Stimulated activated CD4-positive, alpha-beta T cell treated with anti-CD3 and anti-CD28 coated beads, TNF-alpha, amount 100 ng/mL, for 1 hour (primary cell): ENCODE data around the gene IGSF1.
"Not testable (repeated sequence)": the region's sequence is repeated elsewhere in the genome, so short reads cannot be mapped to it uniquely, and the experiment has no call there.

Source experiments
- DNase-seq, 3 donors: peaks; one replicate each; pipeline ENCODE4 v3.0.0-alpha.2; 2020; ENCODE audit warnings: low read depth in 3 of 3, low spot score in 1 of 3

Gene IGSF1

DNA sequence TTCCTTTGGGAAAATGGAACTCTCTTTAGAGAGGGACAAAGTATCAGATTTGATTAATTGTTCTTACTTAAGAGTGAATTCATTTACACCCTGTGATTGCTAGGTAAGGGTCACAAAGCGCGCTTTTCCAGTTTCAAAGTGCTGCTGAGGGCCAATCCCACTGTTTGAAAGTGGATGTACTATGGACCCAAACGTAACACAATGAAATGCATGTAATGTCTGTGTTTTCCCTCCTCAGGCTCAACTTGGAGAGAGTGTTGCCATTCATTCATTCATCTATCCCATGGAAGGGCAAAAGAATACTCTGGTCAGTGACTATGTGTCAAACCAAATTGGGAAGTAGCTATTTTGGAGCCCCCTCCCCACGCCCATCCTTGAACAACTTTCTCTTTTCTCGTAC, 16.1 kb downstream of the IGSF1 start:
- DNase-seq, result no peak

DNA sequence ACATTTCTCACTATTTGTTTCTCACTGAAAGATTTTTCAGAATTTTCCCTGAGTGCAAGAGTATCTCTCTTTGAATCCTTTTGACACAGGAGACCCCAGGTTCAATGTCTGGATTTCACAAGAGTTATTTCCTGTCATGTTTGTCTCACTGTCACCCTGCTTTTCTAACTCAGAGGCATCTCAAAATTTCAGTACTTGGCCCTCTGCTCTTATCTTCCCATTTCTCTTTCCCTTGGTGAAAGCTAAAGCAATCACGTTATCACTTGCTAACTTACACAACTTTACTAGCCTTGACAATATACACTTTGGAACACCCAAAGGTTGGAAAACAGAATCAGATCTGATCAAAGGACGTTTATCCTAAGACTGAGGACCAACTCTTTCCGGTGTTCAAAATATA, 17.3 kb downstream of the IGSF1 start:
- no peak for DNase-seq

DNA sequence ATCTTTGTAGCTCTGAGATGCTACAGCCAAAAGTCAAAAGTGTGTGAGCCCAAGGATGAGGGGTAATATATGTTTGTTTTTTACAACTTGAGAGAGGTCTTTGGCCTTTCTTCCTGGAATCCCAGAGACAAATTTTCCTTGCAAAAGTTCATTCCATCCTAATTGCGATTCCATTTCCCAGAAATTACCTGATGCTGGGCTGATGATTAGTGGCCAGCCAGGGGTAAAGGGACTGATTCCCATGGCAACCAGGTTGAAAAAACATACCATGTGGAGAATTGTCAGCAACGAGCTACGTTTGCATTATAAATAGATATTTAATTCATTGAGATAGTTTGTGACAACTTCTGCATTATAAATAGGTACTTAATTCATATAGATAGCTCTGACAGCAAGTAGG, 17.8 kb downstream of the IGSF1 start:
- no peak for DNase-seq

DNA sequence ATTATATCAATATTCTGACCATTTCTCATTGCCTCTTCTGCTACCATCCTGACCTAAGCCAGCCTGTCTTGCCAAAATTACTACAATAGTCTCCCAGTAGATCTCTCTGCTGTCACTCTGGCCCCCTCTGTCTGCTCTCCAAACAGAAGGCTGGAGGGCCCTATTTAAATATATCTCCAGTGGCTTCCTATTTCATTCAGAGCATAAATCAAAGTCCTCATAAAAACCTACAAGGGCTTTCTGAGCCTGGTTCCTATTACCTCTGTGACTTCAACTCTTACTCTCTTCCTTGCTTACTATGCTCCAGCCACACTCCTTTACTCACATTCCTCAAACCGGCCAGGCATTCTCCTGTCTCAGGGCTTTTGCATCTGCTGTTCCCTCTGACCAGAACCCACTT, 19.0 kb downstream of the IGSF1 start:
- no peak for DNase-seq

DNA sequence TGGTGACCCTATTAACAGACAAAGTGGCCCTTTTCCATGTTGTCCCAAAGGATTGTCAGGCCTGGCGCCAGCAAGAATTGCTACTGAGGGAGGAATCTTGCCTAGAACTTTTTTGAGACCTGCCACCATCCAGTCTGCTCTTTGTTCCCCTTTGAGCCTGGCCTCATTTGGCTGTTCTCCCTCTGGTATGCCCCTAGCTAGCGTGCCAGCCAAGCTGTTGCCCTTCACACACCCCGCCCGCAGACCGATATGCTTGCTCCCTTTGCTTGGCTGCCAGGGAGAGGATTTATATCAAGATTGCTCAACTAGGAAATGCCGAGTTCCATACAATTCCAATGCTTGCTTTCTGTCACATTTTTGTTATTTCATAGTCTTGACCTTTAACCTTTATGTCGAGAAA, 24.4 kb downstream of the IGSF1 start:
- no peak for DNase-seq

DNA sequence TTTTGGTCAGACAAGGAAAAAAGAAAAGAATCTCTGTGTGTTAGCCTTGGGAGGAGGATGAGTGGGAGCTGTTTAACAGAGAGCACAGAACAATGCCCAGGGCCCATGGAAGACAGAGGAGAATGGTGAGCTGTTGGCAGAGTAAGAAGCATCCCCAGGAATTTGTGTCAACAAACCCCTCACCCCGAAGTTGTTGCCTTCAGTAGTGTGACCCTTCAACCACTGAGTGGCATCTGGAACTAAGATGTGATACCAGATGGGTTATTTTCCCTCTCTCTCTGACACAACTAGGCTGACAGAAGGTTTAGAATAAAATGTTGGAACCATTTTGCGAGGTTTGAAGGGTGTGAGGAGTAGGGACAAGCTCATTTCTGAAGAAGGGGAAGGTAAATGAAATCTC, 25.1 kb downstream of the IGSF1 start:
- DNase-seq, result no peak

DNA sequence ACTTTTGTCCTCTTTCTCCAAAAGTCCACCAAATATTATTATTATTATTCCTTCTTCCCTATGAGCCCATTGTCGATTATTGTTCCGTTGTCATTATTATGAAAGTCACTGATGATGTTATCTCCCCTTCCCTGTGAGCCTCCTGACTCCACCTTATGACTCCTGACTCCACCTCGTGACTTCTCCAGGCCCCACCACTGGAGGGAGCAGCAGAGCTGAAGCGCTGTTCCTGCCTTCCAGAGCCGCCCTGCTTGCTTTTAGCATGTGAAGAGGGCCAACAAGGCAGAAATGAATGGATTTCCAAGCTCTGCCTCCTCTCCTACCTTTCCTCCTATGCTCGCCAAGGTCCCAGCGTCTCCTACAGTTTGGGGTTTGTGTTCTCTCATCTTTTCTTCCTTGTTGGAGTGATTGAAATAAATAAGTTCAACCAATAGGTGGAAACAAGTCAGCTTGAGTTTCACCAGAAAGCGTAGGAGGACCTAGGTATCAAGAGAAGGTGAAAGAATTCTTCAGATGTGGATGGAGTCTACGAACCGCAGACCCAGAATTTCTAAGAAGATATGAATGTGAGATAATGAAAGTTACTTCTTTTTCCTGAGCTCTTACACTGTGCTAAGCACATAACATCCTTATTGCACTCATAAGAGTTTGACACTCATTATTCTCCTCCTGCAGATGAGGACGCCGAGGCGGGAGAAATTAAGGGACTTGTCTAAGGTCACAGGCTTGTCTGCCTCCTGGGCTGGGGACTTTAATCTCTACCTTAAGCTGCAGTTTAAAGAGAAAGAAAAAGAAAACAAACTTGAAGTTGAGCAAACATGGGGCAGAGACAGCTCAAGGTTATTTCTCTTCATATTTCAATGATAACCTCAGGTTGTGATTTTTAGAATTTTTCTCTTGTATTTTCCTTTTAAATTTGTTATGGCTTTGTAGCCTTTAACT, 26.1 kb downstream of the IGSF1 start:
- DNase-seq, result no peak

DNA sequence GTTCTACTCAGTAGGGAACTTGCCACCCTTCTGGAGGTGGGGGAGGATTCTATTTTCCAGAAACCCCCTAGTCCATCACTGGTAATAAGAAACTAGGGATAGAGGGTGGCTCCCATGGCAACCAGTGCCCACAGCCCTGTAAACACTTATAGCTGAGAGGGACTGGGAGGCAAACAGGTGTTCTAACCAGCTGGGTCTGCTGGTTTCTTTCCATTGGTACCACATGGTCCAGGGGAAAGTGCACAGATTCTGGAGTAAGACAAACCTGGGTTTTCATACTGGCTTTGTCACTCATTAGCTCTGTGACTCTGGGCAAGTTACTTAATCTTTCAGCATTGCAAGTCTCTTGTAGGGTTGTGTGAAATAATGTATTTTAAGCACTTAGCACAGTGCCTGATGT, 26.9 kb downstream of the IGSF1 start:
- no peak for DNase-seq

DNA sequence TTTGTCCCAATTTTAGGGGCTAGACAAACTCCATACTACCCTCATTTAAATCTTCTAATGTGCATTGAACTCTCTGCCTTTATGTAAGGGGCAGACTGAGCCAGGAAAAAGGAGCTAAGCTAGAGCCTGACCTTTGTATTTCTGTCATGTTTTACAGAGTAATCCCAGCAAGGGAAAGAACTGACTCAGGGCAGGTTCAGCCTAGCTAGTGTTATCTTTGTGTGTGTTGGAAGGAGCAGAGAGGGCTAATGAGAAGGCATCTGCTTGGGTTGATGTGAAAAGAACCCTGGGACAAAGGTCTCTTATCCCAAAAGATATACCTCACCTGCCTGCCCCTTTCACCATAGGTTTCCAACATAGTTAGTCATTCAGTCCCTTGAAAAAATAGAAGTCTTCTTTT, 31.7 kb downstream of the IGSF1 start:
- no peak for DNase-seq

DNA sequence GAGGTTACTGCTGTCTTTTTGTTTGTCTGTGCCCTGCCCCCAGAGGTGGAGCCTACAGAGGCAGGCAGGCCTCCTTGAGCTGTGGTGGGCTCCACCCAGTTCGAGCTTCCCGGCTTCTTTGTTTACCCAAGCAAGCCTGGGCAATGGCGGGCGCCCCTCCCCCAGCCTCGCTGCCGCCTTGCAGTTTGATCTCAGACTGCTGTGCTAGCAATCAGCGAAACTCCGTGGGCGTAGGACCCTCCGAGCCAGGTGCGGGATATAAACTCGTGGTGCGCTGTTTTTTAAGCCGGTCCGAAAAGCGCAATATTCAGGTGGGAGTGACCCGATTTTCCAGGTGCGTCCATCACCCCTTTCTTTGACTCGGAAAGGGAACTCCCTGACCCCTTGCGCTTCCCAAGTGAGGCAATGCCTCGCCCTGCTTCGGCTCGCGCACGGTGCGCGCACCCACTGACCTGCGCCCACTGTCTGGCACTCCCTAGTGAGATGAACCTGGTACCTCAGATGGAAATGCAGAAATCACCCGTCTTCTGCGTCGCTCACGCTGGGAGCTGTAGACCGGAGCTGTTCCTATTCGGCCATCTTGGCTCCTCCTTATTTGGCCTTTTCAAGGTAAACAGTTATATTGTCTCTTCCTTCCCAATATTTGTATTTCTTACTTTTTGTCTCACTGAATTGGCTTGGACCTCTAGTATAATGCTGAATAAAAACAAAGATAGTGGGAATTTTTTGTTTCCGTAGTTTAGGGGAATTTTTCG, 37.9 kb downstream of the IGSF1 start:
- DNase-seq, result not testable (repeated sequence)

DNA sequence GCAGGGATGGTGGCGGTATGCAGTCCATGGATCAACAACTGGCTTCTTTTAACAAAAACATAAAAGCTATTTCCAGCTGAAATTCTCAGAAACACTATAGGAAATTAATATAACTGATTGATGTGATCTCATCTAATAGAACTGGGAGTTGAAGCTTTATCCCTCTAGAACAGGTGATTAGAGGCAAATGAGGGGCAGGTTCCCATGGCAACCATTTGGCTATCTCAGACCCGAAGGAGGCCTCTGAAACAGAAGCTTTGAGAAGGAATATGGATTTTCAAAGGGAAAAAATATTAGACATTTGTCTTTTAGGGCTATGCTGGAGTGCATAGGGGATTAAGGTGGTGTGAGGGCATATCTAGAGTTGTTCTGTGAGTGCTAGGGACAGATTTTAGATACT, 50.0 kb downstream of the IGSF1 start:
- DNase-seq, result no peak

DNA sequence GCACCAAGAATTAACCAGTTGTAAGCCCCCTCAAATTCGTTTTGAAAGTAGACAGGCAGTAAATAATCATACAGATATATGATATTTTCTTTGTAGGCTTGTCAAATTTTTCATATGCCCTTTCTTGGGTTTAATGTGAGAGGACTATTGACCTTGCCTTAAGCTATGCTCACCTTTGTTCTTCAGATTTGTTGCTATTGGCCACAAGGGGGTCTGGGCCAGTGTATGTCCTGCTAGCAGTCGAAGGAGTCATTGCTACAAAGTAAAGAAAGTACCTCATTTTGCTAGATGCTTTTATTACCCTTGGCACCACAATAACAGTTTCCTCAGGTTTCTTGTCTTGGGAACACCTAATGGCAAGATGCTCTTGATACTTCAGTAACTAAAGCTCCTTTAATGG, 51.7 kb downstream of the IGSF1 start:
- no peak for DNase-seq

DNA sequence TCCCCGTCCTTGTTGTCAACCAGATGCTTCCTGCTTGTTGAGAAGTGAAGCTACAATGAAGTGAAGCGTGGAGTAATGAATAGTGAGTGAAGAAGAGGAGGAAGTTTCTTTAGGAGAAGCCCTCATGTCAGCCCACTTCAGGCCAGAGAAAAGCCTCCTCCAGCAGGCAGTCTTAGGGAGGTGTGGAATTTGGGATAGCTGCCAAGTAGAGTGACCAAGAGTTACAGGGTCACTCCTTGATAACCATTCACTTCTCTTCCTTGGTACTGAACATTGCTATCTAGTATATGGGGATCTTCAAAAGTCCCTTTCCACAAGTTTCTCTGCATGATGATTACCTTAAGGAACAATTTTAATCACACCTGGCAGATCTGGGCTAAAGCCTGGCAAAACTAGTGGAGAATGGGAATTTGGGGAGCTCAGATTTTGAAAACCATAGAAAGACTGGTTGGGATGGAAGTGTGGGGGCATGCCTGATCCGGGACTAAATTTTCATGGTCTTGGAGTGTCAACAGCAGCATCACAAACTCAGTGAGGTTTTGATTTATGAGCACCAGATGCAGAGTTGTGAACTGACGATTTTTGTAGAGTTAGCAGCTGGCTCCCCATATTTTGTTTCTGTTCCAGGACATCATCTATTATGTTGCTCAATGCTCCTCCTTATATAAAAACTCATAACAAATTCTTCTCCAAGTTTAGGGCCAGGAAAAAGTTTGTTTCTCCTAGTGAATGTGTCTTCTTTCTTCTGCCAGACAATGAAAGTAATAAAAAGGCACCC, 53.1 kb downstream of the IGSF1 start:
- DNase-seq, result no peak

DNA sequence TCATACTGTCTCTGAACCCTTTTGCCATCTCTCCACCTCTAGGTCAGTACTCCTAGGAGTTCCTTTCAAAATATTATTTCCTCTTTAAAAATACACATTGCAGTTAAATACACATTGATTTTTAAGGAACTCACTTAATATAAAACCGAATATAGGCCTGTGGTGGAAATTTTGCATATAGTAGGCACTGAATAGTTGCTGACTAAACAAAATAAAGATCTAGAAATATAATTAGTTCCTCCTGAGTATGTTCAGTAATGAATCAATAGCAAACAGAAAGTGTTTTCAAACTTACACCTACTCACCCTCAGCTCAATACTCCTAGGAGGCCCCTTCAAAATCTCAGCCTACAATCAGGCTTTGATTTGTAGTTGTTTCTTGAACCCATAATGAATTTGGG, 61.5 kb downstream of the IGSF1 start:
- DNase-seq, result no peak

DNA sequence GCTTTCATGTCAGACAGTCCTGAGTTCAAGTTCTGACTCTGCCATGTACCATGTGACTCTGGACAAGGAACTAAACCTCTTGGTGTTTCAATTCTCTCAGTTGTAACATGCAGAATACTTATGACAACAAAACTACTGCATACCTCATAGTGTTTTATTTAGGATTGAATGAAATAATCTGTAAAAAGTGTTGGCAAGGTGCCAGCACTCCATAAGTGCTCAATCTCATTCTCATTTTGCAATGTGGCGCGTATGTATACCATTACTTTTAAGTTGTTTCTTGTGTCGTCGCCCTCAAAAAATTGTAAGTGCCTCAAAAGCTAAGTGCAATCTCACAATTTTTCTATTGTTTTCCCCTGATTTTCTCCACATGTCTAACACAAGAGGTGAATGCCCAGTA, 62.5 kb downstream of the IGSF1 start:
- DNase-seq, result no peak

DNA sequence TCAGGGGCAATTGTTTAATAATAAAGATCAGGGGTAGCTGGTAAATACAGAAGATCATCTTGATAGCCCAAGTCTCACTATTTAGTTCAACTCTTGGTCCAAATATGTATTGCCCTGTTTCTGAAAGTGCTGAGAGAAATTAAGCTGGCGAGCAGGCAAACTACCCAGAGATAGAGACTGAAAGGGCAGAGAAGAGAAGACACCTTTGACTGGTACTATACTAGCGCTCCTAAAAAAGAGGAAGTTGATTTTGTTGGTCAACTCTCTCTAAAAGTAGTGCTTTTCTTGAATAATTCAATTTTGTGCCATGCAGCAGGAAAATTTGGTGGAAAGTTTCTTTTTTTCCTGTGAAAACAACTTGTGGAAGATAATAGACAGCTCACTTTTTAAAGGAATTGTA, 64.0 kb downstream of the IGSF1 start:
- DNase-seq, result no peak
